ENCODE measurements around the gene CLPTM1. TPM values are rescaled to one million over a fixed set of nuclear protein-coding genes. Genes with fewer than 3 reads are reported as not detected.
A peak's percentile ranks its signal among the peaks of the same experiment; 100 is the strongest.
"Not testable (repeated sequence)": the region's sequence is repeated elsewhere in the genome, so short reads cannot be mapped to it uniquely, and the experiment has no call there.

CLPTM1 gene
- total RNA-seq, 4 donors from 2014 or later = 30.6 to 99.5 (median 64.2) TPM

GRCh38 chr19:44924243-44924725, 30.9 kb upstream of the CLPTM1 start:
- intact Hi-C loops (cut with DNase I; ENCODE audit: low total_unique reads) = no loop called here
- TF ChIP-seq CTCF (IDR thresholded peaks at IDR 0.05) (no peak), POLR2A (IDR thresholded peaks at IDR 0.05) (no peak)
- DNase-seq = no peak
- no peaks in the 10 kb centered on the region for H3K4me1 ChIP-seq
- H3K36me3 ChIP-seq = no peaks in the 10 kb centered on the region
- no peak overlapping the region for H3K4me3 ChIP-seq
- H3K9me3 ChIP-seq = no peaks in the 10 kb centered on the region
- no peaks in the 10 kb centered on the region for H3K27me3 ChIP-seq
- no peak overlapping the region for H3K27ac ChIP-seq

- intact Hi-C loops (cut with DNase I; ENCODE audit: low total_unique reads) = no loop called here
- TF ChIP-seq POLR2A (IDR thresholded peaks at IDR 0.05) (no peak), CTCF (IDR thresholded peaks at IDR 0.05) (no peak)
- H3K27ac ChIP-seq = no peak overlapping the region
- no peaks in the 10 kb centered on the region for H3K36me3 ChIP-seq
- no peaks in the 10 kb centered on the region for H3K9me3 ChIP-seq
- DNase-seq = peak; percentile 49 to 68
- H3K4me3 ChIP-seq = no peak overlapping the region
- H3K4me1 ChIP-seq = no peaks in the 10 kb centered on the region
- no peaks in the 10 kb centered on the region for H3K27me3 ChIP-seq
Measured at GRCh38 chr19:44925114-44925891, 29.9 kb upstream of the CLPTM1 start.

- DNase-seq; H3K36me3 ChIP-seq; H3K4me1 ChIP-seq; intact Hi-C loops (cut with DNase I; ENCODE audit: low total_unique reads); H3K4me3 ChIP-seq; H3K27ac ChIP-seq; H3K27me3 ChIP-seq; H3K9me3 ChIP-seq: not testable (repeated sequence)
Measured at GRCh38 chr19:44926245-44927077, 28.7 kb upstream of the CLPTM1 start.

DNA sequence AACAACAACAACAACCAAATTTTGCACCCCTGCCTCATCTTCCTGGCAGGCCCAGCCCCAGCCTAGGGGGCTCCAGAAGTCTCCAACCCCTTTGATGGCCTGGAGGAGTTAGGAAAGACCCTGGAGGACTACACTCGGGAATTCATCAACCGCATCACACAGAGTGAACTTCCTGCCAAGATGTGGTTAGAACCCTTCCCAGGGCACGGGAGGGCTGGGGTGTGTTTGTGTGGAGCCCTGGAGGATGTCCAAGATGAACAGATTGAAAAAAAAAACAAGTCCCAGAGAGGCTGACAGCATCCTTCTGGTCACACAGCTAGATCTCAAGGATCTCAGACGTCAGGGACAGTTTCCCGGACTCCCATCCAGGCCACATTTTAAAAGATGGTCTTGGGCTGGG, 27.4 kb upstream of the CLPTM1 start:
- intact Hi-C loops (cut with DNase I; ENCODE audit: low total_unique reads) = no loop called here
- no peak overlapping the region for H3K4me3 ChIP-seq
- no peaks in the 10 kb centered on the region for H3K4me1 ChIP-seq
- no peaks in the 10 kb centered on the region for H3K9me3 ChIP-seq
- no peaks in the 10 kb centered on the region for H3K36me3 ChIP-seq
- no peak overlapping the region for H3K27ac ChIP-seq
- H3K27me3 ChIP-seq = no peaks in the 10 kb centered on the region
- DNase-seq = no peak
- TF ChIP-seq POLR2A (IDR thresholded peaks at IDR 0.05) = no peak
- no peak for TF ChIP-seq CTCF (IDR thresholded peaks at IDR 0.05)

DNA sequence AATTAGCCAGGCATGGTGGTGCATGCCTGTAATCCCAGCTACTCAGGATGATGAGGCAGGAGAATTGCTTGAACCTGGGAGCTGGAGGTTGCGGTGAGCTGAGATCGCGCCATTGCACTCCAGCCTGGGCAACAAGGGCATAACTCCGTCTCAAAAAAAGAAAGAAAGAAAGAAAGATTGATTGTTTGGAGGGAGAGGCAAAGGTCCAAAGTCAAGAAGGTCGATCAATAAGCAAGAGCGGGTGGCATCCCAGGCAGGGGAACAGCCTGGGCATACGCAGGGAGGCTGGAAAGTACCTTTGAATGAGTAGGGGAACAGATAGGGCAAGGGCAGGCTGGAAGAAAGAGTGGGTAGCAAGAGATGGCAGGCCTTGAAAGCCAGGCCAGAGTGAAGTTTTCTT, 25.1 kb upstream of the CLPTM1 start:
- intact Hi-C loops (cut with DNase I; ENCODE audit: low total_unique reads) = no loop called here
- H3K27ac ChIP-seq = no peak overlapping the region
- no peak overlapping the region for H3K4me3 ChIP-seq
- no peaks in the 10 kb centered on the region for H3K4me1 ChIP-seq
- no peak for DNase-seq
- no peaks in the 10 kb centered on the region for H3K9me3 ChIP-seq
- no peaks in the 10 kb centered on the region for H3K36me3 ChIP-seq
- TF ChIP-seq CTCF (IDR thresholded peaks at IDR 0.05) (no peak), POLR2A (IDR thresholded peaks at IDR 0.05) (no peak)
- no peaks in the 10 kb centered on the region for H3K27me3 ChIP-seq
